ENCODE data around the gene HRNR.

DNA sequence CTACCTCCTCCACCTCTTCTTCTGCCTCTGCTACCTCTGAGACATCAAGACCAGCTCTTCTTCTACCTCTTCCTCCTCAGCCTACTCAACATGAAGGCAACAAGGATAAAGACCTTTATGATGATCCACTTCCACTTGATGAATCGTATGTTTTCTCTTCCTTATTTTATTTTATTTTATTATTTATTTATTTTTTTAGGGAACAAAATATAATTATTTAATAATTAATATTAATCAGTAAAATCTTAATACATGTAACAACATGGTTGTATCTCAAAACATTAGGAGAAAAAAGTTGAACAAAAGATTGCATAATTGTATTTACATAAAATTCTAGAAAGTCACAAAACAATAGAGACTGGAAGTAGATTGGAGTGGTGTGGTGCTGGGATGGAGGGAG, 13.1 kb upstream of the HRNR start:
- TF ChIP-seq CTCF (conservative IDR thresholded peaks at IDR 0.05; ENCODE audit: low read depth, low read length) (no peak), EZH2 (IDR thresholded peaks at IDR 0.05; ENCODE audit: low read length, unreplicated experiment) (no peak), EZH2phosphoT487 (IDR thresholded peaks at IDR 0.05; ENCODE audit: borderline replicate concordance, low read length) (no peak)

Data from PC-3 (cell line).